HG03354 (cell line): ENCODE data around the gene PHKA2.

Experiments used
- ATAC-seq: cut with Tn5 transposase; IDR thresholded peaks from one replicate; pipeline ENCODE4 v1.9.1; 2021; ENCODE audit warnings: mild to moderate bottlenecking; ENCODE audit not compliant: unreplicated experiment, poor library complexity, severe bottlenecking

The PHKA2 gene

DNA sequence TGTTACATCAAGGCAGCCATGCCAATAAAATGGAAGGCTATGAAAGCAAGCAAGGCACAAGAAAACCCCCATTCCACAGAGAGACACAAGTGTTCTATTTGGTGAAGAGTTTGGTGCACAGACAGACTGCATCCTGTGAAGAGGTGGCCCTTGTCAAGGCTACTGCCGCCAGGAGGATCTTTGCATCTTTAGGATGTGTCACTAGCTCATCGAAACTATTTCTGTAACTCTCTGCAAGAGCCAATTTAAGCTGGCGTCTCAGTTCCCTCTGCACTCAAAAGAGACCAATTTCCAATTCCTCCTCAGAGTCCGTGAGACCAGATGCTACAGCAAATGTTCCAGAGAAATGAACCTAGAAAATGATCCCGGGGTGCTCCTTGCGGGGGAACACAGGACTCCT lies 91.0 kb downstream of the PHKA2 start:
- no peak for ATAC-seq

DNA sequence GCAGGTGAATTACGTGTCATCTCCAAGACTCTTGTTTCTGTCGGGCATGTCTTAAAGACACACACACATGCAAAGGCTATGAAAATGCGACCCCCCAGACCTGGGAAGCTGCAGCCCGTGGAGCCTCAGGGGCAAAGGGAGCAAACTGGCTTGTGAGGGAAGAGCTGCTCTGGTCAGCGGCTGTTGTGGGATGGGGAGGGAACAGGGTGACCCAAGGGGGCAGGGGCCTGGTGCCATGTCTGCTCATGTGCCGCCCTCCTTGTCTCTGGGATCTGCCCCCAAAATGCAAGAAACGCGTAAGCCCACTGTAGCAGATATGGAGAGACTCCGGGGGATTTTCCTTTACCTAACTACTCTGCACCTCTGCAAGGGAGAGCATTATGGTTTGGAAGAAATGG lies 92.4 kb downstream of the PHKA2 start:
- ATAC-seq: no peak

DNA sequence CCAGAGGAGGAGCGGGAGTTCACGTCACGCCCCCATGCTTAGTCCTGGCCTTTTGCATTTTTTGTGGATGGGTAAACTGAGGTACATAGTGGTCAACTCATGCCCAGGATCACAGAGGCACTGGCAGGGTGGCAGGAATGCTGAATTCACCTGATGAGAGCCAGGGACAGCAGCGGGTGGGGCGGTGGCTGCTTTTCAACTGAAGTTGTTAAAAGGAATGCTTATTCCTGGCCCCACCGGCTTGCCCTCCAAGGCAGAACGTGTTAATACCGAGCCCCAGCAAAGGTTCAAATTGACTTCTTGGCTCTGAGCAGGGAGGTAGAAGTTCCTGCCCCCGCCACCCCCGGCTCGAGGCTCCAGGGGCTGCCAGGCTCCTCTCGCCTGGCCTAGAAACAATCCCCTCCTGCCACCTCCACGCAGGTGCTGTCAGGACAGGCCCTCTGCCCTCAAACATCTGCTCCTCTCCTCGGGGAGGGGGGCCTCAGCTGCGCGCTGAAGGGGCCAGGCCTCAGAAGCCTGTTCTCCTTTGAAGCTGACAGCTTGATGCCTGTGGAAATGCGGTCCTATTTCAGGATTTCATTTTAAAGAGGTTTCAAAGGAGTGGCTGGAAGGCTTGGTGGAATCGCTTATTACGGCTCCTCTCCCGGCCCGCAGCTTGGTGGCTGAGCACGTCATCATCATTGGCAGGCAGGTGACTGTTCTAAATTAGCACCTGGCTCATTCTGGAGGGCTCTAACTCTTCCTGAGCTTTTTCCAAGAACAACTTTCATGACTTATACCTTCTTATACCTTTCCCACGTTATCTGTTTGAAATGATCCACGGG lies 93.0 kb downstream of the PHKA2 start:
- ATAC-seq: no peak

DNA sequence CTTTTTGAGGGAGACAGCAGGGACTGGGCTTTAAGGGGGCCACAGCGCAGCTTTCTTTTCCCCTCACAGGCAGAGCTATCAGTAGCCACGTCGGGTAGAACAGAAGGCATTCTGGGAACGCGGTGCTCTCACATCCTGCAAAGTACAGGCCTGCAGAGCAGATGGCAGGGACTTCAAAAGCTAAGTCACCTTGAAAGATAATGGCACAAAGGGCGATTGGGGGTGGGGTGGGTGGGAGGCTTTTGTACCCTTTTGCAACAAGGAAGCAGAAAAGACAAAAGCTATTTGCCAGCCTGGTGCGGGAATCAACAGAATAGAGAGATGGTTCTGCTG lies 93.9 kb downstream of the PHKA2 start:
- no peak for ATAC-seq

DNA sequence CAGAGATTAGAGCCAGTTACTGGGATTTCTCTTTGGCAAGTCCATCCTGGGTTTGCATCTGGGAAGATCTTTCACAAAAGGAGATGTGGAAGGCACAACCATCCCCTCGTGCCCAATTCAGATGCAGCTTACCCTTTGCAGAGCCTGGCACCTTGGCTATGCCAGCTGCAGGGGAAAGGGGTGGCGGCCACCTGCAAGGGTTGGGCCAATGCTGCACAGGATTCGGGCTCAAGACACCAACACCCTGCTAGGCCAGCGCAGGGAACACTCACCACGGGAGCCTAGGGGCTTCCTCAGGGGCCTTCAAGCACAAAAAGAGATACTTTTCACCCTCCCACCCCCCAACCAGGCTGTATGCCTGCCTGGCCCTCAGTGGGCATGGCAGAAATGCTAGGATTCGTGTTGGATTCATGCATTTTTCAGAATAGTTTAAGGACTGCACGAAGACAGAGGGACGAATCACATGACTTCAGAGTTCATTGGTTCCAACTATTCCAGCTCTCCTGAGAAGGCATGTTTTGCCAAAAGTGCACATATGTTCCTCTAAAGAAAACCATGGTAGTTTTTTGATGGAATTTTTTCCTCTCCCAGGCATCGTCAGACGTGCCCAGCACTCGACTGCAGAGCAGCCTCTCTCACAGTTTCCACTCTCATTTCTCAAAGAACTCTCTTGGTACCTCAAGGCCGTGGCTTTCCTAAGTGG lies 94.4 kb downstream of the PHKA2 start:
- no peak for ATAC-seq

DNA sequence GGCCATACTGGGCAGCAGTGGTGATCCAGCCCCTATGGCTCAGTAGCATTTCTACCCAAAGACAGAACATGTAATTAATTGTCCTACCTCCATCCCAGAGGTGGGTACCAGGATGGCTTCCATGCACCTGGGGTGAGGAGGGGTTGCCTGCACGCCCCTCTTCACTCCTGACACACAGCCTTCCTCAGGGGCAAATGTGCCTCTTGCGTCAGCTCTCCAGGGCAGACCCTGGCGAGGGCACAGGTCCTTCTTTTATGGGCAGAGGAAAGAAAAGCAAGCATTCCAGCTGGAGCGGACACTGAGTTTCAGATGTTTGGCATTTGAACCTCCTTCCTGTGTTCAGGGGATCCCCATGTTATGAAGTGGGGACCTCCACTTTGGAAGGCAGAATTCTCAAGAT lies 95.6 kb downstream of the PHKA2 start:
- no peak for ATAC-seq

DNA sequence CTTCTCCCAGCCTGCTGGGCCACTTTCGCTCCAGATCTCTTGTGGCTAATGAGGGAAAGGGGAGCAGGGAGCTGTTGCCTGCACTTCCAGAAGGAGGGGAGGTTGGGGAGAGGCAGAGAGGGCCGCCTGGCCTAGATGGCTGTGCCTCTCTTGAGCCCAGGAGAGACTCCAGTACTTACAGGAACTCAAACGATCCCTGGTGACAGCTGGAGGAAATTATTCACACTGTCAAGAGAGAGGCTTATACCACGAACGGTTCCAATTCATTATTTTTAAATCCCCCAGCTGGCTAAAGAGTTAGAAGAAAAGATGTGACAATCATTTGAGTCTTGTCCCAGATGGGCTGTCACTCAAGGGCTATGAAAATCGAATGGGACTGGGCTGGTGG lies 96.1 kb downstream of the PHKA2 start:
- ATAC-seq: no peak

DNA sequence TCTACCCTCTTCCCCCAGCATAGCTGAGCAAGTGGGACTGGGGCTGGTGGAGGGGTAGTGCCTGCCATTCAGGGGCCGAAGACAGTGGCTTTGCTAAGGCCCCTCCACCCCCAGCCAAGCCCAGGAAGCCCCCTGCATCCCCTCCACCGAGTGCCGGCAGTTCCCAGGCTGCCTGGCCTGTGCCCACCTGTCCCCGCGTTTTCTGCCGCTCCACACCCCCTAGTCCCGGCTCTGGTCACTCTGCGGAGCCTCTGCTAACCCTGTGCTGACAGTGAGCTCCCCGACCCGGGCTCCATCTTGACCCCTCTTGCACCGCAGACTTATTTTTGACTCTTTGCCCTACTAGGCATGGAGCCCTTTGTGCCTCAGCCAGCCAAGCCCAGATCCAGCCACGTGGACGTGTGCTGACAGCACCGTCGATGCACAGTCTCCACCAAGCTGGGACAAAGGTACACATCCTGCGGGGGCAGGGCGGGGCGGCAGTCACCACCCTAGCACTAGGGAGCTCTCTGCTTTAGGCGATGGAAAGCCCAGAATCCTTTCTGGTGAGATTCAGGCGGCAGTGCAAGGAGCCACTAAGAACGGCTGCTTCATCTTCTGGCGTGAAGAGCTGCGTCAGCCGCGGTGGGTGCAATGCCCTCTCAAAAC lies 96.6 kb downstream of the PHKA2 start:
- ATAC-seq: no peak

DNA sequence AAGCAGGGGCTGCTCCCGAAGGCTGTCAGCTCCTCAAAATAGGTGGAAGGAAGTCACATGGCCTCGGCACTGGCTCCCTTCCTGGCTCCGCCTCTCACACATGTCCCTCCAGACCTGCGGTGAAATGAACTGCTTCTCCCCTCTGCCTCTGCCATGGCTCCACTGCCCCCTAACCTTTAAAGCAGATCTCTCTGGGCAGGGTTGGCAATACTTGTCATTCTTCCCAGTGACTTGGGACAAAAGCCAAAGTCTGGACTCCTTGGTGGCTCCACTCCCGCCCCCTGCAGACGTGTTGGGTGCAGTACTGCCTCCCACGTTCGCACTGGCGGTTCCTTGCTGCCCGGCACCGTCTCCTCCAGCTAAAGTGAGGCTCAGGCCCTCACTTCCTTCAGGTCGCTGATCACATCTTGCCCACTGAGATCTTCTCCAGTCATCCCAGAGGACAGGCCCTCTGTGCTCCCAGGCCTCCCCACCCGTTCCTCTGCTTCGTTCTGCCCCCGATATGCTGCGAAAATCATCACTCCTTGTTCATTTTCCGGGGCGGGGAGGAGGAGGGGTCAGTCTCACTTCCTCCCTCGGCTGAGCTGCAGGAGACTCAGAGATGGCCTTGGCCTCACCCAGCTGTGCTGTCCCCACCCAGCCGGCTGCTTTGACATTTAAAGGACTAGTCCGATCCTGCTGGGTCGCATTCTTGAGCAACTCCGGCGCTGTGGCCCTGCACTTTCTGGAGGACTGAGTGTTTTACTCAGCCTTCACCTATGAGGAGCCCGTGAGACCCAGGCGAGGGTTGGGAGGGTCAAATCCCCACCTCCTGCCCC lies 97.4 kb downstream of the PHKA2 start:
- peak; percentile 81 for ATAC-seq

DNA sequence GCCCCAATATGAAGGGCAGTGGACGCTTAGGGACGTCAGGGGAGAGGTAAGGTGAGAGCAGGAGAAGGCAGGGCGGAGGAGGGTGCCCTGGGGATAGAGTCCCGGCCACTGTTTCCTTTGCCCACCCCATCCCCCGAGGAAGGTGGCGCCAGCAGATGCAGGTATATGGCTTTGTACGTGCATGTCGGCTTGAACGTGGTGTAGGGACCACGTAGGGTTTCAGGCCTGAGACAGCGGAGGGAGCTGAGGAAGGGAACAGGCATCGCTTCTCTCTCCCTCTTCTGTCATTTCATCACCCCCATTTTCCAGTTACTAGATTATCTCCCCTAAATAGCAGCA lies 97.9 kb downstream of the PHKA2 start:
- peak; percentile 30 for ATAC-seq

DNA sequence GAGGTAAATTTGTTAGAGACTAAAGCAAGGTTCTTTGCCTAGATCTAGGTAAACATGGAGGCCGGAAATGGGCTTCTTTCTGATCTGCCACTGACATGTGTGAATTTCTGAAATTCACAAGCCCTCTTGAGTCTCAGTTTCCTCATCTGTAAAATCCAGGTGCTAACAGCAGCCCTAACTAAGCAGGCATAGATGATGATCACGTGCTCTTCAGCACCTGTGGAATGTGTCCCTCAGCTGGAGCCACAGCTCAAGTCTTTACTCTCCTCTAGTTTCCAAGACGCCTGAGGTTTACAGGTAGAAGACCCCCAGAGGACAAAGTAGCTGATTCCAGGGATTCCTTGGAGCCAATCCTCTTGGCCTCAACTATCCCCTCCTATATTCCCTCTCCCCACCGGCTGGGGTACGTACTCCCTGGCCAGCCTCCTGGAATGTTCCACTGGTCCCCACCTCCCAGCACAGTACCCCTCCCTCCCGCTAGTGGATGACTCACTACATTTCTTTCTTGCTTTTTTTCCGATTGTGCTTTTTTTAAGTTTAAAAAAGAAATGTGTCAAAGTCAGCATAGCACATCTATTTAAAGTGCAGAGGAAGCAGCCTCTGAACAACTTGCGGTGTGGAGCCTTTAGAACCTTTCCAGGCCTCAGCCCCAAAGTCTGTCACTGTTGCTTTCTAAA lies 98.4 kb downstream of the PHKA2 start:
- peak; percentile 20 for ATAC-seq

DNA sequence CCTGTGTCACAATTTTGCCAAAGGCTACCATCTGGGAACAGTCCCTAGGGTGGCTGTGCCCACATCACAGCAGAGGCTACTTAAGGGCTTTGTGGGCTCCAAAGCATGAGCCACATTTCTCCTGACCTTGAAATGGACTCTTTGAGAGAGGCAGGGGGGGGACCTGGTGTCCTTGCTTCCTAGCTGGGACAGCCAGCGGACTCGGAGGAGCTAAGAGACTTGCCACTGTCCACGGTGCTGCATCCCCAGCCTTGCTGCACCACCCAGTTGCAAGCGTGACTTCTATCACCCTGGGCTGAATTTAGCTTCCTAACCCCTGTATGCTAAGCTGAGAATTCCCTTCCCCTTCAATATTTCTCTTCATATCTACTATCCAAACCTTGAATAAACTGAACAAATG lies 99.0 kb downstream of the PHKA2 start:
- no peak for ATAC-seq

DNA sequence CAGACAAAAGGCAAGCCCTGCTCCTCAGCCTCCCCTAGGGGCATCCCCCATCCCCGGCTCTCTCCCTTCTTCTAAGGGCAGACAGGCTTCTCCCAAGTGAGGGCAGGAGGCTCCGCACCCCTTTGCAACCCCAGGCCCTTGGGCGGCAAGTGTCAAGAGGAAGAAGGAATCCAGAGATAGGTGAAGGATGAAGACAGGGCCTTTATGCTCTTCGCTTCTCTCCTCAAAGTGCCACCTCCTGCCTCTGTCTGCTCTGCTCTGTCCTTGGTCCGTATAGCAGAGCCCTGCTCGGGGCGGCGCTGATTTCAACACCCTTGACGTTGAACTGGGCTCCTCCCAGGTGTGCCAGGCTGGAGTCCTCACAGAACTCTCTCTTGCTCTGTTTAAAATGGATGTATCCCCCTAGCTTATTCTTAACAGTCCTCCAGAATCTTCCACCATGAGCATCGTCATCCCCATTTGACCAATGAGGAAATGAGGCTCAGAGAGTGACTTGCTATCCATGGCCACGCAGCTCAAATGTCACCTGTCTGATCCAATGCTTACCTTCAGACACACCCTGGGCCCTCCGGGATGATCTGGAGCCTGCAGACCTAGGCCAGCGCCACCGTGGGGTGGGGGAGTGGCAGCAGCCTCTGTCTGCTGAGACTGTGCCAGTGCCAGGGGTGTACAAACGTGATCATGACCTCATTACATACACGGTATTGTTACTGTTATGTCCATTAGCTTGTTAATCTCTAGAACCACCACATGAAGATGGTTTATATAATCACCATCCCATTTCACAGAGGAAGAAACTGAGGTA lies 99.8 kb downstream of the PHKA2 start:
- no peak for ATAC-seq

DNA sequence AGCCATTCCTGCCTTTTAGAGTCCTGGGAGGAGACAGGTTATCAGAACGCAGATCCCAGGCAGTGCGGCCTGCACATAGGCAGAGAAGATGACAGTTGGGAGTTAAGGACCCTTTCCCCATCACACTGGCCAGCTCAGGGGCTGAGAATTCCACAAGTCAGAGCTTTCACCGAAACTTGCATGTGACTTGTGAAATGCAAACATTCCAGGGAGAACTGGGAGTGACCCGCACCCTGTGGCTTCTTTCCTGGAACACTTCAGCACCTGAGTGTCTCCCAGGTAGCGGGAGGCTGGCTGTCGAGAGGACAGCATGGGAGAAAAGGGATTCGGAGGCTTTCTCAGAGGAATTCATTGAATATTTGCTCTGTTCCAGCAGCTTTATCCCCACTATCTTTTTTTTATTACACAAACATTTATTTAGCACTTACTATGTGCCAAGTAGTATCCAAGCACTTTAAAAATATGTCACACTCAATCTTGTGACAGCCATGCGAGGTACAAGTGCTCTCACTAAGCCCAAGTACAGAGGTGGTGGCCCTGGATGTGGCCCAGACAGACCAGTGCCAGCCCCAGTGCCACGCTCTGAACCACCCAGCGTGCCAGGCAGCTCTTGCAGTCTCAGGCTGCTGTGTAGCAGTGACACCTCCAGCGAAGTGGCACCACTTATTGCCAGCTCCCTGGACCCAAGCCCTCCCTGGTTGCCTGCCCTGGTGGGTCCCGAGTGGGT lies 100.5 kb downstream of the PHKA2 start:
- ATAC-seq: no peak

DNA sequence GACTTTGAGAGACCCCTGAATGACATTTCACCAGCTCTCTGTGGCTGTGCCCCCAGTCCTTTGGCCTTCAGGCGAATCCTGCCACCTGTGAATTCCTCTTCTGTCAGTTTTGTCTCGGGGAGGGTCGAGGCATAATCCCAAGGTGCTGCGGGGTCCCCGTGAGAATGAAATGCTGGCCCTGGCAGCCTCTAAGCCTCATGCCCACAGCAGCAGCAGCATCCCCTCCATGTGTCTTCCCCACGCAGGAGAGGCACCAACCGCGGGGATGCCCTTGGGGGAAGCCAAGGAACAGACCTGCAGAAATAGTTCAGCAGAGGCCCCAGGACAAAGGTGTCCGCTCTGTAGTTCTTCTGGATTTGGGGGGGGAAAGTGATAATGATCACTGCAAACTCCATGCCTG lies 104.8 kb downstream of the PHKA2 start:
- no peak for ATAC-seq

DNA sequence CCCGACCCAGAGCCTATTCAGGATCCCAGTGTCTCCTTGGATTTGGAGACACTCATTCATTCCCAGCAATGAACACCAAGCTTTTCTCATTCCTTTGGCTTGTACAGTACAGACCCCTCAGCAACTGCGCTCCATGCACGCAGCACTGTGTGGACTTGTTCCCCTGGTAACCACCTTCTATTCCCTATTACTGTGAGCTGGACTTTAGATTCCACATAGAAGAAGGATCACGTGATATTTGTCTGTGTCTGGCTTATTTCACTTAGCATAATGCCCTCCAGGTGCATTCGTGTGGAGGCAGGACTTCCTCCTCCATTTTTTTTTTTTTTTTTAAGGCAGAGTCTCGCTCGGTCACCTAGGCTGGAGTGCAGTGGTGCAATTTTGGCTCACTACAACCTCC lies 106.4 kb downstream of the PHKA2 start:
- no peak for ATAC-seq

DNA sequence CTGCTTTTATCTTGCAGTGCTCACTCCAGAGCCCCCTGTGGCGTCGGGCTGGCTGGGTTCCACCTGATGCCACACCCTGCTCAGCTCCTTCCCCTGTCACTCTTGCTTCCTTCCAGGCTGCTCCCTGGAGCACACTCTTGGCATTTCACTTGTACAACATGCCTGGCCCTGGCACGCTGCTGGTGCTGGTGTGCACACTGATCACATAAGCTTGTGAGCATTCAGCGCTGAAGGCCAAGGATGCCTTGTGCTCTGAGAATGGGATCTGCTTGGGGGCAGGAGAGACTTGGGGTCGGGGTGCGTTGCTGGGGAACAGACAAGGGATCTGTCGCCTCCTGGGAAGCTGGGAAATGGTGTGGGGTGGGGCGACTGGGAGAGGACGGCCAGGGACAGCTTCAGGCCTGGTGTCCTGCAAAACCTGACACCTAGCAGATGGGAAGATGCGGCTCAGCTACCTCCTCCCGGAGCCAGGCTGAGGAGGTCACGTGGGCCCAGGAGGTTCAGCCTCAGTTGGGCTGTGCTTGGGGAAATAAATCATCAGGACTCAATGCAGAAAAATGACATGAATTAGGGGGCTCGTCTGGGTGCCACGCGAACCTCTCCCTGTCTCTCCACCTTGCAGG lies 108.5 kb downstream of the PHKA2 start:
- ATAC-seq: no peak
